Measurements from ENCODE around the gene NTRK3. TPM values are rescaled to one million over a fixed set of nuclear protein-coding genes. Genes with fewer than 3 reads are reported as not detected.
"Not testable (repeated sequence)": the region's sequence is repeated elsewhere in the genome, so short reads cannot be mapped to it uniquely, and the experiment has no call there.

NTRK3 gene
- total RNA-seq, 1 donor from 2014 or later = not detected

DNA sequence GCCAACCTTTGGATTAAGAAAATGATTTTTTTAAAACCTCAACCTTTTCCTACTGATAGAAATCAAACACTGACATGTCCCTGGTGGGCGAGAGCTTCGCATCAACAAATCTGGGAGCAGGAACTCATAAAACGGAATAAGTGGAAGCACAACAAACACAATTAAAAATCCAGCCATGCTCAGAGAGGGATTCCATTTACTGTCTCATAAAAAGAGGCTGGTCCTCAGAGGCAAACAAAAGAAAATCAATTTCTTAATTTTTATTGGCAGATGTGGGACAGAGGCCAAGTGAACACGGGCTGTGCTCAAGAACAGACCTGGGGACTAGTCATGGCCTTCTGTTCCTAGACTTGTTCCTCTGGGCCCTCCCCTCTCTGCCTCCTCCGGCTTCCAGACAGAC, 214.5 kb downstream of the NTRK3 start:
- peaks cover 23% of the 10 kb centered on the region for H3K27me3 Mint-ChIP-seq
- H3K4me3 Mint-ChIP-seq (ENCODE audit: low read depth) = no peak overlapping the region
- no peaks in the 10 kb centered on the region for H3K4me1 Mint-ChIP-seq (ENCODE audit: low read depth)
- H3K27ac Mint-ChIP-seq = no peak overlapping the region
- TF ChIP-seq, protein P1, sequence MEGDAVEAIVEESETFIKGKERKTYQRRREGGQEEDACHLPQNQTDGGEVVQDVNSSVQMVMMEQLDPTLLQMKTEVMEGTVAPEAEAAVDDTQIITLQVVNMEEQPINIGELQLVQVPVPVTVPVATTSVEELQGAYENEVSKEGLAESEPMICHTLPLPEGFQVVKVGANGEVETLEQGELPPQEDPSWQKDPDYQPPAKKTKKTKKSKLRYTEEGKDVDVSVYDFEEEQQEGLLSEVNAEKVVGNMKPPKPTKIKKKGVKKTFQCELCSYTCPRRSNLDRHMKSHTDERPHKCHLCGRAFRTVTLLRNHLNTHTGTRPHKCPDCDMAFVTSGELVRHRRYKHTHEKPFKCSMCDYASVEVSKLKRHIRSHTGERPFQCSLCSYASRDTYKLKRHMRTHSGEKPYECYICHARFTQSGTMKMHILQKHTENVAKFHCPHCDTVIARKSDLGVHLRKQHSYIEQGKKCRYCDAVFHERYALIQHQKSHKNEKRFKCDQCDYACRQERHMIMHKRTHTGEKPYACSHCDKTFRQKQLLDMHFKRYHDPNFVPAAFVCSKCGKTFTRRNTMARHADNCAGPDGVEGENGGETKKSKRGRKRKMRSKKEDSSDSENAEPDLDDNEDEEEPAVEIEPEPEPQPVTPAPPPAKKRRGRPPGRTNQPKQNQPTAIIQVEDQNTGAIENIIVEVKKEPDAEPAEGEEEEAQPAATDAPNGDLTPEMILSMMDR (IDR thresholded peaks at IDR 0.05; ENCODE audit: unreplicated experiment) = no peak
- no peaks in the 10 kb centered on the region for H3K36me3 Mint-ChIP-seq (ENCODE audit: insufficient read depth)
- H3K9me3 Mint-ChIP-seq (ENCODE audit: low read depth) = no peaks in the 10 kb centered on the region
- DNase-seq (ENCODE audit: low spot score, unreplicated experiment) = no peak

GRCh38 chr15:88040516-88040915, 216.0 kb downstream of the NTRK3 start:
- peaks cover 37% of the 10 kb centered on the region for H3K27me3 Mint-ChIP-seq
- no peaks in the 10 kb centered on the region for H3K4me1 Mint-ChIP-seq (ENCODE audit: low read depth)
- TF ChIP-seq, protein P1 (IDR thresholded peaks at IDR 0.05; ENCODE audit: unreplicated experiment) = no peak
- no peak overlapping the region for H3K4me3 Mint-ChIP-seq (ENCODE audit: low read depth)
- no peak overlapping the region for H3K27ac Mint-ChIP-seq
- DNase-seq (ENCODE audit: low spot score, unreplicated experiment) = no peak
- no peaks in the 10 kb centered on the region for H3K9me3 Mint-ChIP-seq (ENCODE audit: low read depth)
- no peaks in the 10 kb centered on the region for H3K36me3 Mint-ChIP-seq (ENCODE audit: insufficient read depth)

GRCh38 chr15:88038261-88038660, 218.3 kb downstream of the NTRK3 start:
- TF ChIP-seq, protein P1 (IDR thresholded peaks at IDR 0.05; ENCODE audit: unreplicated experiment) = no peak
- no peaks in the 10 kb centered on the region for H3K4me1 Mint-ChIP-seq (ENCODE audit: low read depth)
- peaks cover 49% of the 10 kb centered on the region for H3K27me3 Mint-ChIP-seq
- H3K36me3 Mint-ChIP-seq (ENCODE audit: insufficient read depth) = no peaks in the 10 kb centered on the region
- no peak for DNase-seq (ENCODE audit: low spot score, unreplicated experiment)
- H3K4me3 Mint-ChIP-seq (ENCODE audit: low read depth) = no peak overlapping the region
- H3K27ac Mint-ChIP-seq = no peak overlapping the region
- no peaks in the 10 kb centered on the region for H3K9me3 Mint-ChIP-seq (ENCODE audit: low read depth)

GRCh38 chr15:88036154-88036839, 220.2 kb downstream of the NTRK3 start:
- Mint-ChIP-seq H3K9me3 (ENCODE audit: low read depth) (no peaks in the 10 kb centered on the region), H3K27ac (no peak overlapping the region), H3K27me3 (peaks cover 49% of the 10 kb centered on the region), H3K4me1 (ENCODE audit: low read depth) (no peaks in the 10 kb centered on the region), H3K4me3 (ENCODE audit: low read depth) (no peak overlapping the region), H3K36me3 (ENCODE audit: insufficient read depth) (no peaks in the 10 kb centered on the region)
- DNase-seq (ENCODE audit: low spot score, unreplicated experiment) = no peak
- TF ChIP-seq, protein P1 (IDR thresholded peaks at IDR 0.05; ENCODE audit: unreplicated experiment) = no peak

DNA sequence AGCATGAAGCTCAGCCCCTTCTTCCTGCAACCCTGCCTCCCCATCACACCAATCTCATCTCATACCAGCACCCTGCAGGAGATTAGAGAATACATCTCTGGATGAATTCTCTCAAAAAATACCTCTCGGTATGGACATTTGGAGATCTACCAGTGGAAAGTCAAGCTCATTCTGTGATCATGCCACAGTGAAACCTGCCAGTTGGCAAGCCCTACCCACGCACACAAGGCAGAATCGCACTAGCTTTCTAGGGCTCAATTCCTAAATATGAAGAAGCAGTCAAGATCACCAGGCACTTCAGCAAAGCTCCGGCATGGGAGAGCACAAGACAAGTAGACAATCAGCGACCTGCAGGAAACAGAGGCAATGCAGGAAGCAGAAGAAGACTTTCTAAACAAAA, 221.2 kb downstream of the NTRK3 start:
- Mint-ChIP-seq H3K4me3 (ENCODE audit: low read depth) (no peak overlapping the region), H3K27ac (no peak overlapping the region), H3K4me1 (ENCODE audit: low read depth) (no peaks in the 10 kb centered on the region), H3K9me3 (ENCODE audit: low read depth) (no peaks in the 10 kb centered on the region), H3K27me3 (peaks cover 45% of the 10 kb centered on the region), H3K36me3 (ENCODE audit: insufficient read depth) (no peaks in the 10 kb centered on the region)
- TF ChIP-seq, protein P1 (IDR thresholded peaks at IDR 0.05; ENCODE audit: unreplicated experiment) = no peak
- no peak for DNase-seq (ENCODE audit: low spot score, unreplicated experiment)

- peaks cover 37% of the 10 kb centered on the region for H3K27me3 Mint-ChIP-seq
- not testable (repeated sequence) for H3K36me3 Mint-ChIP-seq (ENCODE audit: insufficient read depth); H3K9me3 Mint-ChIP-seq (ENCODE audit: low read depth); H3K4me3 Mint-ChIP-seq (ENCODE audit: low read depth); DNase-seq (ENCODE audit: low spot score, unreplicated experiment); H3K4me1 Mint-ChIP-seq (ENCODE audit: low read depth); H3K27ac Mint-ChIP-seq
These were observed 223.1 kb downstream of the NTRK3 start for GRCh38 chr15:88033421-88033820.

Measured in progenitor cell of endocrine pancreas (in vitro differentiated cells).